Measurements from ENCODE around the gene VAV3. TPM values are rescaled to one million over a fixed set of nuclear protein-coding genes. Genes with fewer than 3 reads are reported as not detected.
A peak's percentile ranks its signal among the peaks of the same experiment; 100 is the strongest.

VAV3 gene
- polyA plus RNA-seq, 1 of the 3 experiments (the other 2 are of a cell fraction): not detected

DNA sequence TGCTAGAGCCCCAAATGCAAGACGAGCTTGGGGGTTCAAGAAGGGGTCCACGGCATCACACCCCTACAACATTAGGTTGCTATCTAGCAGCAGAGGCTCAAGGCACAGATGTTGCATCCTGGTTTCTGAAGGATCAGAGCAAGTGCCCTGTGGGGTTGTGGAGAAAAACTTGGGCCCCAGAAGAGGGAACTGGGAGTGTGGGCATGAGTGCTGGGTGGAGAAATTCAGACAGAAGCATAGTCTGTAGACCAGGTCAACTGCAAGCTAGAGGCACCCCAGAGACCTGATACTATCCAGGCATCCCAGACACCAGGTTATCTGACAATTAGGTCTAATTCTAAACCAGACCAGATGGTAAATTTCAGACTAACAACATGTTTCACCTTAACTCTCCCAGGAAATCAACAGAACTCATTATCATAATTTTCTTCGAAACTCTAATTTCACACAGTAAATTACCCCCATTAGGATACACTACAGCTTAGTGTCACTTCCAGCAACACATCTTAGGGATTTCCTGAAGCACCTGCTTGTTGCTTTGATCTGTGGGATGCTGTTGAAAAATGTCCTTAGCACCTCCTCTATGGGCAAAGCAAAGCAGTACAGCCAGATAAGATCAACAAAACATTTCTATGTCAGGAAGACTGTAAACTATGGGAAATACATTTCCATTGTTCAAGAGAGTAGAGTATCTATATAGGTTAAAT lies 179.3 kb downstream of the VAV3 start (continued):
- TF ChIP-seq, protein P1, sequence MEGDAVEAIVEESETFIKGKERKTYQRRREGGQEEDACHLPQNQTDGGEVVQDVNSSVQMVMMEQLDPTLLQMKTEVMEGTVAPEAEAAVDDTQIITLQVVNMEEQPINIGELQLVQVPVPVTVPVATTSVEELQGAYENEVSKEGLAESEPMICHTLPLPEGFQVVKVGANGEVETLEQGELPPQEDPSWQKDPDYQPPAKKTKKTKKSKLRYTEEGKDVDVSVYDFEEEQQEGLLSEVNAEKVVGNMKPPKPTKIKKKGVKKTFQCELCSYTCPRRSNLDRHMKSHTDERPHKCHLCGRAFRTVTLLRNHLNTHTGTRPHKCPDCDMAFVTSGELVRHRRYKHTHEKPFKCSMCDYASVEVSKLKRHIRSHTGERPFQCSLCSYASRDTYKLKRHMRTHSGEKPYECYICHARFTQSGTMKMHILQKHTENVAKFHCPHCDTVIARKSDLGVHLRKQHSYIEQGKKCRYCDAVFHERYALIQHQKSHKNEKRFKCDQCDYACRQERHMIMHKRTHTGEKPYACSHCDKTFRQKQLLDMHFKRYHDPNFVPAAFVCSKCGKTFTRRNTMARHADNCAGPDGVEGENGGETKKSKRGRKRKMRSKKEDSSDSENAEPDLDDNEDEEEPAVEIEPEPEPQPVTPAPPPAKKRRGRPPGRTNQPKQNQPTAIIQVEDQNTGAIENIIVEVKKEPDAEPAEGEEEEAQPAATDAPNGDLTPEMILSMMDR (IDR thresholded peaks at IDR 0.05): no peak
- no peak for TF ChIP-seq PBX3 (IDR thresholded peaks at IDR 0.05)
- TF ChIP-seq, protein P2, sequence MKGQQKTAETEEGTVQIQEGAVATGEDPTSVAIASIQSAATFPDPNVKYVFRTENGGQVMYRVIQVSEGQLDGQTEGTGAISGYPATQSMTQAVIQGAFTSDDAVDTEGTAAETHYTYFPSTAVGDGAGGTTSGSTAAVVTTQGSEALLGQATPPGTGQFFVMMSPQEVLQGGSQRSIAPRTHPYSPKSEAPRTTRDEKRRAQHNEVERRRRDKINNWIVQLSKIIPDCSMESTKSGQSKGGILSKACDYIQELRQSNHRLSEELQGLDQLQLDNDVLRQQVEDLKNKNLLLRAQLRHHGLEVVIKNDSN (IDR thresholded peaks at IDR 0.05; ENCODE audit: borderline replicate concordance, low read depth): no peak
- TF ChIP-seq MXI1 (IDR thresholded peaks at IDR 0.05; ENCODE audit: low read depth, low read length): peak; percentile 23; the same call in 1 of the 2 replicates
- TF ChIP-seq, protein P3, sequence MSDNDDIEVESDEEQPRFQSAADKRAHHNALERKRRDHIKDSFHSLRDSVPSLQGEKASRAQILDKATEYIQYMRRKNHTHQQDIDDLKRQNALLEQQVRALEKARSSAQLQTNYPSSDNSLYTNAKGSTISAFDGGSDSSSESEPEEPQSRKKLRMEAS (IDR thresholded peaks at IDR 0.05; ENCODE audit: low read depth): no peak
- TF ChIP-seq YY1 (IDR thresholded peaks at IDR 0.05; ENCODE audit: low read depth): no peak
- TF ChIP-seq EP300 (IDR thresholded peaks at IDR 0.05; ENCODE audit: borderline replicate concordance in 1 of 2, low read depth in 1 of 2, low read length in 1 of 2): peak in 1 of 2 experiments; percentile 95; a peak in 2 of 4 replicates
- TF ChIP-seq RAD21 (IDR thresholded peaks at IDR 0.05; ENCODE audit: low read length): peak; percentile 13; the same call in 1 of the 2 replicates
- no peak for TF ChIP-seq ELF1 (IDR thresholded peaks at IDR 0.05)

DNA sequence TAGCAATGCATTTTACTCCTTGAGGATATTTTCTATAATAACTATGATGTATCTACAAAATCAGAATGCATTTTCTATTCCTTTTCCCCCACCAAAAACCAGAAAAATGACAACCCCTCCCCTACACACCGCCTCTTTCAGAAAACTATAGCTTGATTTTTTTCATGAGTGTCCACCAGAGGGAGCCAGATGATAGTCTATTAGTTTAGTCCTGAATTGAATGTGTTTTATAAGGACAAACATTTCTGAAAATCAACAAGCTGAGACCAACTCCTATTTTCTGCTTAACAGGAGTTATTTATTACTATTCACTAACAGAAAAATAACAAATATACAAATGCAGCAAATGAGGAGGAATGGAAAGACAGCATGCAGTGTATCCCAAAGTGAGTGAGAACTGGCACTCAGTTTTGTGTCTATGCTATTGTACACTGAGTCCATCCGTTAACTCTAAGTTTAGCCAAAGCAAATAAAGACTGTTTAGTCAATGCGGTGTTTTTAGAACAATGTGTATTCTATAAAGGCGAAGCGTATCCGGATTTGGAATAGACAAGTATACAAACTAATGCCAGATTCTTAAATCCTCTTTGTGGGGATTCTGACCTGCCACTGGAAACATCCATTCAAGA lies 182.6 kb downstream of the VAV3 start:
- Histone ChIP-seq H3K27ac (ENCODE audit: low read depth in 2 of 2, low read length in 1 of 2) (no peak overlapping the region), H3F3A (replicated peaks; ENCODE audit: insufficient read depth) (no peaks in the 10 kb centered on the region), H3K27me3 (ENCODE audit: insufficient read depth) (no peaks in the 10 kb centered on the region), H3K36me3 (replicated peaks in 1 of 2; ENCODE audit: control insufficient read depth in 1 of 2, insufficient read depth in 2 of 2, low read length in 1 of 2) (no peaks in the 10 kb centered on the region), H2AFZ (ENCODE audit: low read depth) (no peak overlapping the region), H4K20me1 (ENCODE audit: insufficient read depth) (no peaks in the 10 kb centered on the region), H3K79me2 (ENCODE audit: insufficient read depth) (no peaks in the 10 kb centered on the region), H3K4me3 (ENCODE audit: low read depth in 2 of 2, low read length in 1 of 2) (no peak overlapping the region; a peak in 1 of 4 replicates), H3K4me2 (no peak overlapping the region), H3K4me1 (ENCODE audit: control insufficient read depth in 1 of 2, insufficient read depth in 2 of 2, low read depth in 1 of 2, low read length in 1 of 2) (peaks cover 0 to 9% of the 10 kb centered on the region in 2 experiments; a peak in 2 of 4 replicates), H3K9ac (no peak overlapping the region), H3K9me2 (no peaks in the 10 kb centered on the region), H3K9me3 (no peaks in the 10 kb centered on the region)
- WGBS (ENCODE audit: low lambda C conversion rate): 54% methylated on average over 6 of the region's 6 CpGs
- CTCF ChIA-PET: interaction anchor here (0.6 to 25.0 kb wide), 60 partner anchors 9 to 861 kb away, joined by 3 to 597 read pairs (median 4); partner anchors contain the start of genes EEIG2, SLC25A24 and VAV3
- peak; percentile 81 for TF ChIP-seq SMC3 (IDR thresholded peaks at IDR 0.05; ENCODE audit: low read depth, low read length)
- TF ChIP-seq RAD21 (IDR thresholded peaks at IDR 0.05; ENCODE audit: low read length): peak; percentile 89
- TF ChIP-seq FOXM1 (IDR thresholded peaks at IDR 0.05; ENCODE audit: low read depth): no peak
- TF ChIP-seq TEAD4 (IDR thresholded peaks at IDR 0.05; ENCODE audit: borderline replicate concordance, insufficient read depth): no peak
- TF ChIP-seq, protein P1 (IDR thresholded peaks at IDR 0.05): peak; percentile 81
- DNase-seq: peak; percentile 25
- POLR2A ChIA-PET: interaction anchor here (1.0 to 1.7 kb wide), 2 partner anchors 342 to 345 kb away, joined by 3 to 6 read pairs; no protein-coding TSS in a partner anchor
